ENCODE results near the gene MEGF8.

DNA sequence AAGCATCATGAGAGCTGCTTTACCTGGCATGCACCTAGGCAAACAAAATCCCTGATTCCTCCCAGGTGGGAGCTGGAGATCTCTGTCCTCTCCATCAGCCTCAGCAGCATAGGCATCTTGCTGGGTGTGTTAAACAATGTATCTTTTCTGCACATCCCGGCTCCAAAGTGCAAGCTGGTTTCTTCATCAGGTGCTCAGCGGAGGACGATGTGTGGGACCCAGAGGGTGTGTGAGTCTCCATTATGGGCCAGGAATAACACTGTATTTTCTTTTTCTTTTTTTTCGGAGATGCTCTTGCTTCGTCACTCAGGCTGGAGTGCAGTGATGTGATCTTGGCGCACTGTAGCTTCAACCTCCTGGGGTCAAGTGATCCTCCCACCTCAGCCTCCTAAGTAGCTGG is 54.7 kb downstream of the MEGF8 start:
- no peak for TF ChIP-seq POLR2A (IDR thresholded peaks at IDR 0.05; ENCODE audit: low read depth, low read length)
- TF ChIP-seq POLR2AphosphoS5 (IDR thresholded peaks at IDR 0.05; ENCODE audit: low read depth, low read length), result no peak
- no peak for TF ChIP-seq TAF1 (IDR thresholded peaks at IDR 0.05; ENCODE audit: borderline replicate concordance, low read depth, low read length)
